ENCODE data around the gene AGPAT4. TPM values are rescaled to one million over a fixed set of nuclear protein-coding genes. Genes with fewer than 3 reads are reported as not detected.

The AGPAT4 gene
- total RNA-seq, 1 experiment from 2014 or later, result 15.5 TPM

GRCh38 chr6:161238500-161238899 lies 35.4 kb downstream of the AGPAT4 start:
- no peaks in the 10 kb centered on the region for H3K79me2 ChIP-seq (ENCODE audit: insufficient read depth, low read length)
- no TSS peak for BruUV-seq (replicated peaks)

More at GRCh38 chr6:161238500-161238899, 35.4 kb downstream of the AGPAT4 start:
- Histone ChIP-seq H3K9me2 (ENCODE audit: insufficient read depth) (no peaks in the 10 kb centered on the region), H2AFZ (ENCODE audit: low read depth, low read length, poor library complexity, severe bottlenecking) (no peak overlapping the region), H3K4me2 (ENCODE audit: low read length) (no peak overlapping the region), H3K27me3 (ENCODE audit: insufficient read depth, low read length) (no peaks in the 10 kb centered on the region), H4K20me1 (ENCODE audit: insufficient read depth) (no peaks in the 10 kb centered on the region), H3K36me3 (ENCODE audit: control insufficient read depth in 1 of 2, insufficient read depth in 2 of 2, low read length in 2 of 2) (no peaks in the 10 kb centered on the region), H3K4me1 (ENCODE audit: control insufficient read depth in 1 of 2, insufficient read depth in 2 of 2, low read length in 2 of 2) (peaks cover 0 to 16% of the 10 kb centered on the region in 2 experiments; a peak in 2 of 4 replicates), H3K9ac (ENCODE audit: low read length) (no peak overlapping the region), H3K9me3 (ENCODE audit: control insufficient read depth in 1 of 2, insufficient read depth in 1 of 2, low read depth in 1 of 2, low read length in 2 of 2) (no peaks in the 10 kb centered on the region), H3K27ac (ENCODE audit: low read depth, low read length) (no peak overlapping the region), H3K4me3 (replicated peaks in 1 of 2; ENCODE audit: low read depth in 1 of 2, low read length in 2 of 2) (no peak overlapping the region)
- ATAC-seq, result peak; percentile 65; the same call in 1 of the 2 replicates
- CTCF ChIA-PET, result no interaction called here
- TF ChIP-seq YY1 (IDR thresholded peaks at IDR 0.05; ENCODE audit: extremely low read depth, insufficient replicate concordance, low read depth, low read length), result no peak
- TF ChIP-seq ATF3 (IDR thresholded peaks at IDR 0.05), result no peak
- TF ChIP-seq SIN3A (IDR thresholded peaks at IDR 0.05; ENCODE audit: low read depth), result no peak
- peak in 1 of 3 experiments; percentile 35; a peak in 1 of 6 replicates for TF ChIP-seq CTCF (IDR thresholded peaks at IDR 0.05 in 2 of 3, conservative IDR thresholded peaks at IDR 0.05 in 1 of 3; ENCODE audit: borderline replicate concordance in 1 of 3, insufficient read depth in 1 of 3, low read depth in 2 of 3, low read length in 2 of 3)
- no peak for TF ChIP-seq EZH2 (IDR thresholded peaks at IDR 0.05)
- no peak for TF ChIP-seq CBX3 (IDR thresholded peaks at IDR 0.05; ENCODE audit: low read depth)
- TF ChIP-seq ZNF274 (IDR thresholded peaks at IDR 0.05; ENCODE audit: low read depth, low read length), result no peak
- RAD21 ChIA-PET (ENCODE audit: low non-redundant PET in 1 of 2, low total read pairs in 2 of 2, uncharacterized antibody in 2 of 2, unreplicated experiment in 2 of 2), result no interaction called here
- POLR2A ChIA-PET, result no interaction called here
- no peak for DNase-seq (ENCODE audit: low read depth, low spot score)
- intact Hi-C loops (cut with micrococcal nuclease), result loop anchor here (5.0 kb wide), 1 partner anchor 134 kb away; no protein-coding TSS in a partner anchor

All from HCT116 (cell line).